ENCODE measurements around the gene KLF17. TPM values are rescaled to one million over a fixed set of nuclear protein-coding genes. Genes with fewer than 3 reads are reported as not detected.
"Not testable (repeated sequence)": the region's sequence is repeated elsewhere in the genome, so short reads cannot be mapped to it uniquely, and the experiment has no call there.

Gene KLF17
- total RNA-seq, 1 donor from 2014 or later, result not detected

- ATAC-seq, result no peak
- intact Hi-C loops (cut with DNase I), result no loop called here
- DNase-seq (ENCODE audit: missing footprints), result no peak
Measured at GRCh38 chr1:44103270-44104131, 15.1 kb upstream of the KLF17 start.

- no peak for ATAC-seq
Measured at GRCh38 chr1:44105810-44106209, 12.8 kb upstream of the KLF17 start.

DNA sequence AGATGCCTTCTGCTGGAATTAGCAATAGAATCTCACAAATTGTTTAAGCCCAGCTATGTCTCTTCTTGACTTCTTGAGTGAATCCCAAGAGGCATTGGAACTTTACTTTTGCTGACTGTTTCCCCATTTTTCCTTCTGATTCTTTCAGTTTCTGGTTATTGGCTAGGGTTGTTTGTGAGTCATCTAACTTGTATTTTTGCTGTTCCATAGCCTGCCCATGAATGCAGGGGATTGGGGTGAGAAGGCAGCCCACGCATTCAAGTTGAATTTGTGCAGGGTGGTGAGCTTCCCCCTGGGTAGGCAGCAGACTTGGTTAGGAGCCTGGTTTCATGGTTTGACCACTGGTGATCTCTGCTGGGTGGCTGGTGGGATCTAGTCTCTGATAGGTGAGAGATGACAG, 10.4 kb upstream of the KLF17 start:
- intact Hi-C loops (cut with DNase I), result no loop called here
- ATAC-seq (no peak), DNase-seq (ENCODE audit: missing footprints) (no peak)

More at GRCh38 chr1:44105810-44106209, 12.8 kb upstream of the KLF17 start:
- no peak for DNase-seq (ENCODE audit: missing footprints)
- intact Hi-C loops (cut with DNase I), result no loop called here

GRCh38 chr1:44108971-44109370, 9.7 kb upstream of the KLF17 start:
- no peak for DNase-seq (ENCODE audit: missing footprints)
- intact Hi-C loops (cut with DNase I), result no loop called here
- no peak for ATAC-seq

GRCh38 chr1:44110916-44111315, 7.7 kb upstream of the KLF17 start:
- intact Hi-C loops (cut with DNase I), result no loop called here
- no peak for DNase-seq (ENCODE audit: missing footprints)
- ATAC-seq, result no peak

DNA sequence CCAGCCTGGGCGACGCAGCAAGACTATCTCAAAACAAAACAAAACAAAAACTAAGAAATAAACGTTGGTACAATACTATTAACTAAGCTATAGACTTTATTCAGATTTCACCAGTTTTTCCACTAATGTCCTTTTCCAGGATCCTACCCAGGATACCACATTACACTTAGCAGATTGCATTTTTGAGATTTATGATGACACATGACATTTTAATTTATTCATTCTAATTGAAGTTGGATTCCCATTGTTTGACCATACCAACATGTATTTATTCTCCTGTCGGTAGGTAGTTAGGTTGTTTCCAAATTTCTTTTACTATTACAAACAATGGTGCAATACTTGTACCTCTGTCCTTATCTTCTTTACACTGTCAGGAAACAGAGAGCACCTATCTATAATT, 6.8 kb upstream of the KLF17 start:
- intact Hi-C loops (cut with DNase I), result no loop called here
- DNase-seq (ENCODE audit: missing footprints), result no peak
- no peak for ATAC-seq

GRCh38 chr1:44112486-44112885, 6.1 kb upstream of the KLF17 start:
- DNase-seq (ENCODE audit: missing footprints) (no peak), ATAC-seq (no peak)
- intact Hi-C loops (cut with DNase I), result no loop called here

DNA sequence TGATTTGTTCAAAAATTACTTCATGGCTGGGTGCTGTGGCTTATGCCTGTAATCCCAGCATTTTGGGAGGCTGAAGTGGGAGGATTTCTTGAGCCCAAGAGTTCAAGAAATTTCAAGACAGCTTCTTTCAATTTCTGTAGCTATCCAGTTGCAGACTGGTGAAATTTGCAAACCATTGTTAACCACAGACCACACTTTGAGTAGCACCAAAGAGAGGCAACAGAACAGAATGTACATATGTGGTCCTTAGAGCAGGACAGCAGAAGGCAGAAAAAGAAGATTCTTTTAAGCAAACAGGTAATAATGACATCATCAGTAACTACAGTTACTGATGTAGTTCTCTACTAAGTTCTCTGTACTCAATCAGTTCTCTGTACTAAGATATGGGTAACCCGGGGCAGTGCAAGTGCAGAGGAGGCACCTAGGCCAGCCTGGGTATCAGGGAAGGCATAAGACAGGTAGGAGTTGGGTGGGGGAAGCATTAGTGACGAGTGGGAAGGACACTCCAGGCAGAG, 5.5 kb upstream of the KLF17 start:
- DNase-seq (ENCODE audit: missing footprints), result no peak
- ATAC-seq, result no peak
- intact Hi-C loops (cut with DNase I), result no loop called here

DNA sequence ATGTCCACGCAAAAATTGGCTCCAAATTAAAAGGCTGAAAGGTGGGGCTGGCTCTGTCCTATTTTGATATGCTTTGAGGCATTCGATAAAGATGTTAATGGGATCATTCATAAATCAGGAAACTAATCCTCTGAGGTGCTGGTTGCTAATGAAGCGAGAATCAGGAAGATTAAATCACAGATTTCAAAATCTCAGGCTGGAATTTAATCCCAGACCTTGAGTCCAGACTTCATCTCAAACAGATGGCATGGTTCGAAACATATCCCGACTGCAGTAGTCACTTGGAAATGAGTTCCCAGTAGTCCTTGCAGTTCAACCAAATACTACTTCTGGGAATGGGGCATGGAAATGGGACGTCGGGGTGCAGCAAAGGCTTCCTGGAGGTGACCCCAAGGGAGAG, 4.5 kb upstream of the KLF17 start:
- DNase-seq (ENCODE audit: missing footprints), result no peak
- intact Hi-C loops (cut with DNase I), result no loop called here
- ATAC-seq, result no peak

- DNase-seq (ENCODE audit: missing footprints); intact Hi-C loops (cut with DNase I); ATAC-seq: not testable (repeated sequence)
Measured at GRCh38 chr1:44117272-44117671, 1.3 kb upstream of the KLF17 start.

DNA sequence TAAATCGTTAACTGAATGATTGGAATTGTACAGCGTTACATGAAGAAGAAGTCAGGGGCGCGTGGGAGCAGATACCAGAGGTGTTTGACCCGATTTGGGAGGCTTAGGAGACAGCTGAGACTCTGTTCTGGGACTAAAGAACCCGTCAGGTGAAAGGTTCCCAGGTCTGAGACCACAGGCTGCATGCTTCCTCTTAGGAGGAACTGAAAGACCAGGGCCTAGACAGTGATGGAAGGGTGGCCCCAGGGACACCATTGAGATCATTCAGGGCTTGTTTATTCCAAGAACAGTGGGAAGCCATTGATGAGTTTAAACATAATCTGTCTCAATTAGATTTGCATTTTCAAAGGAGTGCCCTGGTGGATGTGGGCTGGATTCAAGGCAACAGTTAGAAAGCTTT, 904 bp downstream of the KLF17 start:
- no peak for DNase-seq (ENCODE audit: missing footprints)
- intact Hi-C loops (cut with DNase I), result no loop called here
- ATAC-seq, result no peak

GRCh38 chr1:44120398-44120949, 1.9 kb downstream of the KLF17 start:
- DNase-seq (ENCODE audit: missing footprints), result no peak
- intact Hi-C loops (cut with DNase I), result no loop called here
- ATAC-seq, result no peak

DNA sequence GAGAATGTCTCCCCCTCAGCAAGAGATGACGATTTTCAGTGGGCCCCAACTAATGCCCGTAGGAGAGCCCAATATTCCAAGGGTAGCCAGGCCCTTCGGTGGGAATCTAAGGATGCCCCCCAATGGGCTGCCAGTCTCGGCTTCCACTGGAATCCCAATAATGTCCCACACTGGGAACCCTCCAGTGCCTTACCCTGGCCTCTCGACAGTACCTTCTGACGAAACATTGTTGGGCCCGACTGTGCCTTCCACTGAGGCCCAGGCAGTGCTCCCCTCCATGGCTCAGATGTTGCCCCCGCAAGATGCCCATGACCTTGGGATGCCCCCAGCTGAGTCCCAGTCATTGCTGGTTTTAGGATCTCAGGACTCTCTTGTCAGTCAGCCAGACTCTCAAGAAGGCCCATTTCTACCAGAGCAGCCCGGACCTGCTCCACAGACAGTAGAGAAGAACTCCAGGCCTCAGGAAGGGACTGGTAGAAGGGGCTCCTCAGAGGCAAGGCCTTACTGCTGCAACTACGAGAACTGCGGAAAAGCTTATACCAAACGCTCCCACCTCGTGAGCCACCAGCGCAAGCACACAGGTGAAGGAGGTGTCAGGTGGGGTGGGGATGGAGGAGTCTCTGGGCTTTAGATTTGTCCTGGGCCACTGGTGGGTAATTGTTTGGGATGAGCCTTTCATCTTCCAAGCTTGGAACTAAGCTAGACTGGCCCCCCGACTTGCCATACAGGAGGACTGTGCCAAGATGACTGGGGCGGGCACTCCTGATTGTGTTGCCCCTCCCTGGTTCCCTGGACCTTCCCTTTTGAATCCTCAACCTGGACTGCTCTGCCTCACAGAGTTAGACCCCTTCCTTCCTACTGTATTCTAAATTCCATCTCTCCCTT, 11.2 kb downstream of the KLF17 start:
- ATAC-seq (no peak), DNase-seq (ENCODE audit: missing footprints) (no peak)
- intact Hi-C loops (cut with DNase I), result no loop called here

GRCh38 chr1:44131411-44131810, 12.8 kb downstream of the KLF17 start:
- no peak for DNase-seq (ENCODE audit: missing footprints)
- intact Hi-C loops (cut with DNase I), result no loop called here
- ATAC-seq, result no peak

DNA sequence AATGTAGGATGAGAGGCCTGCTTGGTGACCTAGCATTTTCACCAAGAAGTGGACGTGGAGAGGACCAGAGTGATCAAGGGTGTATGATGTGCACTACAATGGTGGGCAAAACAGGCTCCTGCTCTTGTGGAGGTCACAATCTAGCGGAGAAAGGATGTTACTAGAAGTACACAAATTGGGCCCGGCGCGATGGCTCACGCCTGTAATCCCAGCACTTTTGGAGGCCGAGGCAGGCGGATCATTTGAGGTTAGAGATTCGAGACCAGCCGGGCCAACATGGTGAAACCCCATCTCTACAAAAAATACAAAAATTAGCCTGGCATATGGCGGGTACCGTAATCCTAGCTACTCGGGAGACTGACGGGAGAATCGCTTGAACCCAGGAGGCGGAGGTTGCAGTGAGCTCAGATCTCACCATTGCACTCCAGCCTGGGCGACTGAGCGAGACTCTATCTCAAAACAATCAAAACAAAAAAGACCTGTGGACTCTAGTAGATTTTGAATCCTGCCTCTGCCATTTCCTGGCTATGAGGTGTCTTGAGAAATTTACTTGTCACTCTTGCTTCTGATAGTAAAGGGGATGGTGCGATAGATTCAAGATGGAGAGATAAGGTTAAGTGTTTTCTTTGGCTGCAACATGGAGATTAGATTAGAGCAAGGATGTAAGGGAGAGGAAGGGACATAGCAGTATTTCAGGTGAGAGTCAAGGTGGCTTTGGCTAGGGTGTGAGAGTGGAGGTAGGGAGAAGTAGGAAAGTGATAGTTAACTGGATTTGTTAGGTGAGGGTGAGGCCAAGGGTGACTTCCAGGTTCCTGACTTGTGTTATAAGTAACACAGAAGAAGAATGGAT, 15.7 kb downstream of the KLF17 start:
- DNase-seq (ENCODE audit: missing footprints), result no peak
- ATAC-seq, result no peak
- intact Hi-C loops (cut with DNase I), result no loop called here

DNA sequence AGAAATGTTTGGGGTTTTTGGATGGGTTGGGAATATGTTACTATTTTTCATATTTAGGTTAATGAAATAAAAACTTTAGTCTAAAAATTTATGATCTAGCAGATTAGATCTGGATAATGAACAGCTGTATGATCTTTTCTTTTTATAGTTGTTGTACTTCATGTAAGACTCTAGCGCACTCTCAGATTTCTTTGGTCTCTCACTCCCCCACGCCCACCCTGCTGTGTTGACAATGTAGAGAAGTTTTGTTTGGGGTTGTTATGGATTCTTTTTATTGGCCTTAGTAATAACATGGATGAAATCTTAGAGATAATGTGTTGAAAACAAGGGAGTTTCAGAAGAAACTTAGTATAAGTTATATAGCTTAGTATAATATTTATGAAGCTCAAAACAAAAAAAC, 17.3 kb downstream of the KLF17 start:
- intact Hi-C loops (cut with DNase I), result no loop called here
- ATAC-seq, result no peak
- no peak for DNase-seq (ENCODE audit: missing footprints)

- peak; percentile 56 for ATAC-seq
- intact Hi-C loops (cut with DNase I), result no loop called here
- DNase-seq (ENCODE audit: missing footprints), result no peak
Measured at GRCh38 chr1:44138239-44138638, 19.6 kb downstream of the KLF17 start.

DNA sequence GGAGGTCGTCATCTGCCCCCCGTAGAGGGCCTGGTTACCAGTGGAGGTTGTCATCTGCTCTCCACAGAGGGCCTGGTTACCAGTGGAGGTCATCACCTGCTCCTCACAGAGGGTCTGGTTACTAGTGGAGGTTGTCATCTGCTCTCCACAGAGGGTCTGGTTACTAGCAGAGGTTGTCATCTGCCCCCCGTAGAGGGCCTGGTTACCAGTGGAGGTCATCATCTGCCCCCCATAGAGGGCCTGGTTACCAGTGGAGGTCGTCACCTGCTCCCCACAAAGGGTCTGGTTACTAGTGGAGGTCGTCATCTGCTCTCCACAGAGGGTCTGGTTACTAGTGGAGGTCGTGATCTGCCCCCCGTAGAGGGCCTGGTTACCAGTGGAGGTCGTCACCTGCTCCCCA, 20.9 kb downstream of the KLF17 start:
- intact Hi-C loops (cut with DNase I); DNase-seq (ENCODE audit: missing footprints); ATAC-seq: not testable (repeated sequence)

DNA sequence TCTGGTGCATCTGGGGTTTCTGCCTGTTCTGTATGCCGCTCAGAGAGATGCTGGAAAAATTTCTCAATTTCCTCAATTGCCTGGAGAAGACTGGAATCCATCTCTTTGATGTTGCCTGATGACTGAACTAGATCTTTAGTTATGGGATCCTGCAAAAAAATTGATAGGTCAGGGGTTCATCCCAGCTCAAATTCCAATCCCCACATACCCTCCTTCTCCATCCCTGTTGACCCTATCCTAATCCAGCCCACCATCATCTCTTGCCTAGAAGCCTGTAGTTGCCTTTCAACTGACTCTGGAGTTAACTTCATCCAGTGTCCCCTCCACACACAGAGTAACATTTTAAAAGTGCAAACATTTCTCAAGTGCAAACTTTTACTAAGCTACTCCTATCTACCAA, 22.9 kb downstream of the KLF17 start, which contains the start of gene KLF18:
KLF18 (minus strand) TSS at position 101 of the 400 bp plus-strand sequence; CDS start at position 101, 0 bp downstream.
- no peak for ATAC-seq
- intact Hi-C loops (cut with DNase I), result no loop called here
- no peak for DNase-seq (ENCODE audit: missing footprints)

Data from Right ventricle myocardium inferior (tissue), 1 donor.